Mammary epithelial cell (primary cell): ENCODE data around the gene ECEL1.
"Not testable (repeated sequence)": the region's sequence is repeated elsewhere in the genome, so short reads cannot be mapped to it uniquely, and the experiment has no call there.

Experiments used
- EZH2 ChIP-seq: IDR thresholded peaks from 2 replicates; pipeline ENCODE4 v1.6.1; 2012; ENCODE audit warnings: low read length, inconsistent platforms, borderline replicate concordance
- TF ChIP-seq, protein P1 (sequence below), 2 donors: IDR thresholded peaks in 1 of 2; conservative IDR thresholded peaks in 1 of 2; 2 replicates each; pipeline ENCODE4 v1.5.1; 2011 to 2012; ENCODE audit warnings: inconsistent platforms in 2 of 2, low read length in 2 of 2, mild to moderate bottlenecking in 2 of 2, control low read depth in 1 of 2, low read depth in 1 of 2; ENCODE audit not compliant: insufficient read depth in 1 of 2; ENCODE audit errors: extremely low read depth in 1 of 2

DNA sequence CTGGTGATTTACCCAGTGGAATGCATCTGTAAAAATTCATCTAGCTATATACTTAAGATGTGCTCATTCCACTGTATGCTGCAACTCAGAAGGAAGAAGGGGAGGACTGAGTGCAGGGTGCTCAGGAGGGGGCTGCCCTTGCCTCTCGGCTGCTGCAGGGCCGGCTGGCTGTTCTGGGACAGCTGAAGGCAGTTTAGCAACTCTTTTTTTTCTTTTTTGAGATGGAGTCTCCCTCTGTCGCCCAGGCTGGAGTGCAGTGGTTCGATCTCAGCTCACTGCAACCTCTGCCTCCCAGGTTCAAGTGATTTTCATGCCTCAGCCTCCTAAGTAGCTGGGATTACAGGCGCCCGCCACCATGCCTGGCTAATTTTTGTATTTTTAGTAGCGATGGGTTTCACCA is 45.2 kb upstream of the ECEL1 start:
- TF ChIP-seq, protein P1, sequence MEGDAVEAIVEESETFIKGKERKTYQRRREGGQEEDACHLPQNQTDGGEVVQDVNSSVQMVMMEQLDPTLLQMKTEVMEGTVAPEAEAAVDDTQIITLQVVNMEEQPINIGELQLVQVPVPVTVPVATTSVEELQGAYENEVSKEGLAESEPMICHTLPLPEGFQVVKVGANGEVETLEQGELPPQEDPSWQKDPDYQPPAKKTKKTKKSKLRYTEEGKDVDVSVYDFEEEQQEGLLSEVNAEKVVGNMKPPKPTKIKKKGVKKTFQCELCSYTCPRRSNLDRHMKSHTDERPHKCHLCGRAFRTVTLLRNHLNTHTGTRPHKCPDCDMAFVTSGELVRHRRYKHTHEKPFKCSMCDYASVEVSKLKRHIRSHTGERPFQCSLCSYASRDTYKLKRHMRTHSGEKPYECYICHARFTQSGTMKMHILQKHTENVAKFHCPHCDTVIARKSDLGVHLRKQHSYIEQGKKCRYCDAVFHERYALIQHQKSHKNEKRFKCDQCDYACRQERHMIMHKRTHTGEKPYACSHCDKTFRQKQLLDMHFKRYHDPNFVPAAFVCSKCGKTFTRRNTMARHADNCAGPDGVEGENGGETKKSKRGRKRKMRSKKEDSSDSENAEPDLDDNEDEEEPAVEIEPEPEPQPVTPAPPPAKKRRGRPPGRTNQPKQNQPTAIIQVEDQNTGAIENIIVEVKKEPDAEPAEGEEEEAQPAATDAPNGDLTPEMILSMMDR (conservative IDR thresholded peaks at IDR 0.05 in 1 of 2, IDR thresholded peaks at IDR 0.05 in 1 of 2; ENCODE audit: extremely low read depth in 1 of 2, insufficient read depth in 1 of 2, low read depth in 1 of 2, low read length in 2 of 2), result not testable (repeated sequence)
- TF ChIP-seq EZH2, result not testable (repeated sequence)
